Sigmoid colon (tissue), 4 donors: ENCODE measurements around the gene XPR1.
"Not testable (repeated sequence)": the region's sequence is repeated elsewhere in the genome, so short reads cannot be mapped to it uniquely, and the experiment has no call there.

Experiments
- CTCF ChIP-seq, 4 experiments: fragments of 450-650 bp in 3 of 4; fragments of 200-600 bp in 1 of 4; IDR thresholded peaks; one replicate each; pipeline ENCODE4 v1.5.1; 2016 to 2019; ENCODE audit warnings: antibody characterized with exemption in 4 of 4, mild to moderate bottlenecking in 3 of 4, moderate library complexity in 2 of 4
- POLR2A ChIP-seq, 2 donors: fragments of 450-650 bp; IDR thresholded peaks; one replicate each; pipeline ENCODE4 v1.6.1; 2016; ENCODE audit warnings: antibody characterized with exemption in 2 of 2, mild to moderate bottlenecking in 2 of 2, moderate library complexity in 2 of 2
- POLR2AphosphoS5 ChIP-seq, 4 donors: sonication (generic); formaldehyde crosslinking; IDR thresholded peaks; one replicate each; pipeline ENCODE4 v1.6.1; 2017; ENCODE audit warnings: antibody characterized with exemption in 4 of 4

GRCh38 chr1:180683117-180683516 lies 51.3 kb downstream of the XPR1 start:
- TF ChIP-seq POLR2A, CTCF, POLR2AphosphoS5 (IDR thresholded peaks at IDR 0.05): not testable (repeated sequence)
